K562 (cell line): ENCODE results near the gene PPP1R12B. TPM values are rescaled to one million over a fixed set of nuclear protein-coding genes. Genes with fewer than 3 reads are reported as not detected.

Experiments
- ATAC-seq: fragments of 200-7000 bp; cut with Tn5 transposase; 3 replicates; pipeline ENCODE4 v1.9.1; 2020; ENCODE audit warnings: moderate library complexity
- BruUV-seq: library from RNA; stranded (reverse); fragments of 400-500 nt; replicated peaks from 2 replicates; lab custom pipeline; 2021; lab: Mats Ljungman, UMichigan
- CTCF ChIA-PET: fragments of 300-600 bp; formaldehyde crosslinking; extraction: SDS; loops from one replicate; lab custom pipeline; 2021; ENCODE audit warnings: low intra/inter-chr PET ratio; lab: Yijun Ruan, JAX
- POLR2A ChIA-PET: fragments of 300-600, 350-650 bp; sonication (Branson Sonifier 250); formaldehyde crosslinking; extraction: SDS; loops from one replicate; lab custom pipeline; 2021; ENCODE audit warnings: antibody characterized with exemption, inconsistent platforms; lab: Yijun Ruan, JAX
- DNase-seq, 4 experiments: peaks; one replicate each; pipeline versions ENCODE4 v3.0.0 to v3.0.0-alpha.2; 2011 to 2018; ENCODE audit warnings: low spot score in 3 of 4, mixed read lengths in 3 of 4; ENCODE audit errors: extremely low read depth in 1 of 4
- FAIRE-seq: peaks from 2 replicates; lab custom pipeline; 2011; peaks lifted over from hg19 to GRCh38; lab: Jason Lieb, UNC
- H2AFZ ChIP-seq: 2 replicates; pipeline ENCODE4 v1.6.0; 2011; ENCODE audit warnings: low read depth, low read length, control low read depth, inconsistent platforms
- H3K27ac ChIP-seq: fragments of 200-600 bp; 3 replicates; pipeline ENCODE4 v1.8.0; 2011; ENCODE audit warnings: low read depth, mild to moderate bottlenecking, control low read depth, inconsistent platforms, low read length, moderate library complexity, mixed read lengths; ENCODE audit errors: extremely low read depth
- H3K27me3 ChIP-seq, 2 experiments: fragments of 300-600 bp in 1 of 2; 2 replicates in 1 of 2; 3 replicates in 1 of 2; pipeline versions ENCODE4 v1.6.0 to v1.8.0; 2011; ENCODE audit warnings: inconsistent platforms in 2 of 2, low read length in 2 of 2, mild to moderate bottlenecking in 1 of 2, mixed read lengths in 1 of 2, moderate library complexity in 1 of 2; ENCODE audit not compliant: control insufficient read depth in 2 of 2, insufficient read depth in 2 of 2
- H3K36me3 ChIP-seq: fragments of 300-600 bp; 3 replicates; pipeline ENCODE4 v1.8.0; 2011; ENCODE audit warnings: mild to moderate bottlenecking, low read length, inconsistent platforms; ENCODE audit not compliant: control insufficient read depth, insufficient read depth
- H3K4me1 ChIP-seq, 2 experiments: fragments of 200-600 bp in 1 of 2; replicated peaks in 1 of 2; 2 replicates in 1 of 2; 3 replicates in 1 of 2; pipeline versions ENCODE4 v1.5.1 to v1.8.0; 2011; ENCODE audit warnings: inconsistent platforms in 2 of 2, low read length in 2 of 2, mild to moderate bottlenecking in 1 of 2, mixed read lengths in 1 of 2, moderate library complexity in 1 of 2; ENCODE audit not compliant: control insufficient read depth in 2 of 2, insufficient read depth in 2 of 2
- H3K4me2 ChIP-seq: 2 replicates; pipeline ENCODE4 v1.6.1; 2011; ENCODE audit warnings: low read length, control low read depth, inconsistent platforms, mixed read lengths; ENCODE audit not compliant: insufficient read depth
- H3K4me3 ChIP-seq: fragments of 200-600 bp; sonication (generic), shearing (Covaris generic); 2 replicates; pipeline ENCODE4 v1.5.1; 2016; ENCODE audit warnings: control low read depth, inconsistent platforms
- H3K79me2 ChIP-seq: fragments of 200-600 bp; 3 replicates; pipeline ENCODE4 v1.8.0; 2011; ENCODE audit warnings: low read length, inconsistent platforms; ENCODE audit not compliant: control insufficient read depth, insufficient read depth
- H3K9ac ChIP-seq, 2 experiments: 2 replicates each; pipeline versions ENCODE4 v1.6.0 to v1.6.1; 2011; ENCODE audit warnings: low read depth in 2 of 2, low read length in 2 of 2, control low read depth in 1 of 2, inconsistent platforms in 1 of 2, mild to moderate bottlenecking in 1 of 2, mixed read lengths in 1 of 2; ENCODE audit not compliant: insufficient read depth in 1 of 2
- H3K9me1 ChIP-seq: one replicate; pipeline ENCODE4 v1.6.0; 2011; ENCODE audit warnings: inconsistent platforms, mild to moderate bottlenecking, low read length, moderate library complexity; ENCODE audit not compliant: control insufficient read depth, insufficient read depth
- H3K9me3 ChIP-seq: replicated peaks from 2 replicates; pipeline ENCODE4 v1.5.1; 2011; ENCODE audit warnings: low read depth, low read length, inconsistent platforms; ENCODE audit not compliant: control insufficient read depth, insufficient read depth
- H4K20me1 ChIP-seq: replicated peaks from 2 replicates; pipeline ENCODE4 v1.6.1; 2011; ENCODE audit warnings: low read length, inconsistent platforms, mixed read lengths; ENCODE audit not compliant: control insufficient read depth, insufficient read depth
- HNRNPH1 ChIP-seq: fragments of 200-400 bp; formaldehyde crosslinking; optimal IDR thresholded peaks from 2 replicates; pipeline ENCODE3; 2017; ENCODE audit warnings: low read depth, mild to moderate bottlenecking, low read length, moderate library complexity
- ILK ChIP-seq: fragments of 450-650 bp; IDR thresholded peaks from 2 replicates; pipeline ENCODE4 v1.6.1; 2016; ENCODE audit warnings: missing genetic modification characterization, low read depth, mild to moderate bottlenecking, missing compliant biosample characterization, moderate library complexity, borderline replicate concordance
- NR4A1 ChIP-seq, 2 experiments: fragments of 250-450 bp in 1 of 2; fragments of 450-650 bp in 1 of 2; sonication (Bioruptor Pico) in 1 of 2; IDR thresholded peaks; 2 replicates each; pipeline versions ENCODE4 v1.4.0 to v1.6.1; 2016 to 2020; ENCODE audit warnings: mild to moderate bottlenecking in 2 of 2, missing compliant biosample characterization in 1 of 2, missing genetic modification characterization in 1 of 2, moderate library complexity in 1 of 2
- PRDM10 ChIP-seq: fragments of 450-650 bp; IDR thresholded peaks from 2 replicates; pipeline ENCODE4 v1.6.1; 2018; ENCODE audit not compliant: partially characterized antibody
- RREB1 ChIP-seq: fragments of 250-450 bp; sonication (Bioruptor Pico); IDR thresholded peaks from 2 replicates; pipeline ENCODE4 v1.4.0; 2020
- SAP30 ChIP-seq: fragments of 200-600 bp; sonication (generic); IDR thresholded peaks from 2 replicates; pipeline ENCODE4 v1.6.1; 2012; ENCODE audit warnings: borderline replicate concordance, low read depth, mild to moderate bottlenecking, moderate library complexity, low read length, control low read depth, inconsistent platforms; ENCODE audit not compliant: insufficient read depth, poor library complexity, severe bottlenecking
- SNRNP70 ChIP-seq: fragments of 200-400 bp; formaldehyde crosslinking; optimal IDR thresholded peaks from 2 replicates; pipeline ENCODE3; 2017; ENCODE audit warnings: low read depth, low read length
- SPI1 ChIP-seq: IDR thresholded peaks from 2 replicates; pipeline ENCODE4 v1.6.1; 2011; ENCODE audit warnings: low read depth, low read length, control low read depth, borderline replicate concordance
- ZFP91 ChIP-seq: sonication (generic); formaldehyde crosslinking; IDR thresholded peaks from 2 replicates; pipeline ENCODE4 v1.8.0; 2022; ENCODE audit warnings: mild to moderate bottlenecking, missing genetic modification reagents
- ZNF445 ChIP-seq: fragments of 250-450 bp; sonication (Bioruptor Pico); IDR thresholded peaks from 2 replicates; pipeline ENCODE4 v1.4.0; 2020; ENCODE audit warnings: low read depth, mild to moderate bottlenecking, moderate library complexity
- WGBS: fragments of 100-300 bp; shearing (Covaris generic); methylation state at CpG from one replicate; pipeline ENCODE4 v1.1.6; 2016; ENCODE audit warnings: low coverage, mixed read lengths; ENCODE audit not compliant: insufficient coverage; ENCODE audit errors: missing lambda C conversion rate; 5-methylcytosine and 5-hydroxymethylcytosine counted together
- in situ Hi-C: fragments of 300-500 bp; cut with MboI; formaldehyde crosslinking; loops from 4 replicates; pipeline ENCODE4 v1.15.0; 2018; ENCODE audit warnings: inconsistent platforms, mixed read lengths
- intact Hi-C: fragments of 100-400 bp; cut with micrococcal nuclease; formaldehyde crosslinking; loops from 2 replicates; pipeline ENCODE4 v1.14.2; 2022
- polyA plus RNA-seq, 8 experiments: library from polyadenylated mRNA; depleted of rRNA in 4 of 8; stranded (reverse) in 5 of 8; unstranded in 3 of 8; fragments of >200 nt; fragmentation: Nextera tagmentation in 2 of 8; fragmentation: Illumina TruSeq in 1 of 8; extraction: Ambion mirVana in 2 of 8; extraction: Trizol in 1 of 8; gene quantifications; 2 replicates each; pipeline versions ENCODE4 v1.2.1 to v1.2.3, GENCODE V29; 2011 to 2014; ENCODE audit warnings: inconsistent platforms in 1 of 8, missing spikeins in 1 of 8
- total RNA-seq, 7 experiments: library from RNA; depleted of rRNA in 6 of 7; stranded (reverse); fragments of >200 nt in 6 of 7; fragmentation: Illumina TruSeq in 2 of 7; extraction: Trizol in 2 of 7; gene quantifications; 2 replicates each; pipeline versions ENCODE4 v1.2.1 to v1.2.3, GENCODE V29; 2011 to 2021; ENCODE audit warnings: low replicate concordance in 1 of 7

The PPP1R12B gene
- total and polyA plus RNA-seq, 9 of the 15 experiments (the other 6 are each of a cell fraction or from before 2014, with no cell fraction given), result 0.73 to 16.9 (median 13.6) TPM

GRCh38 chr1:202590126-202590525, 241.6 kb downstream of the PPP1R12B start:
- H3K4me2 ChIP-seq, result no peak overlapping the region
- ATAC-seq, result no peak
- TF ChIP-seq PRDM10 (no peak), RREB1 (CRISPR knock-in tag) (no peak), ZFP91 (CRISPR knock-in tag) (no peak), SNRNP70 (no peak), HNRNPH1 (no peak), ILK (no peak), NR4A1 (CRISPR knock-in tag; IDR thresholded peaks at IDR 0.05) (no peak), NR4A1 (tag; IDR thresholded peaks at IDR 0.05) (no peak), ZNF445 (CRISPR knock-in tag) (no peak), SAP30 (no peak), SPI1 (no peak)

More at GRCh38 chr1:202590126-202590525, 241.6 kb downstream of the PPP1R12B start:
- Histone ChIP-seq H3K79me2 (no peaks in the 10 kb centered on the region), H2AFZ (no peak overlapping the region), H3K4me1 (peaks cover 3 to 11% of the 10 kb centered on the region in 2 experiments; a peak in 3 of 5 replicates), H3K36me3 (no peaks in the 10 kb centered on the region), H3K27ac (no peak overlapping the region), H3K9me1 (no peaks in the 10 kb centered on the region), H3K9me3 (no peaks in the 10 kb centered on the region), H3K27me3 (peaks cover 0 to 4% of the 10 kb centered on the region in 2 experiments; a peak in 1 of 5 replicates), H3K4me3 (no peak overlapping the region), H4K20me1 (no peaks in the 10 kb centered on the region; the same call in 1 of the 2 replicates), H3K9ac (no peak overlapping the region)
- CTCF ChIA-PET, result no interaction called here
- FAIRE-seq, result no peak
- no TSS peak for BruUV-seq
- no peak for DNase-seq
- intact Hi-C loops (no loop called here), in situ Hi-C loops (no loop called here)
- POLR2A ChIA-PET, result interaction anchor here (3.5 kb wide), 1 partner anchor 15 kb away, joined by 12 read pairs; no protein-coding TSS in a partner anchor
- 26% methylated on average over 3 of the region's 4 CpGs for WGBS
